Activated CD4-positive, alpha-beta T cell treated with anti-CD3 and anti-CD28 coated beads, Interleukin-2, amount 10 ng/mL, durations not matched to agents 24 days and 14 days (primary cell): ENCODE measurements around the gene ANKRD37. TPM values are rescaled to one million over a fixed set of nuclear protein-coding genes. Genes with fewer than 3 reads are reported as not detected.

ENCODE experiments used
- DNase-seq: peaks from one replicate; pipeline ENCODE4 v3.0.0; 2022
- H3K27ac Mint-ChIP-seq: one replicate; pipeline ENCODE4 v1.8.0; 2022; ENCODE audit warnings: mild to moderate bottlenecking, mixed read lengths
- H3K27me3 Mint-ChIP-seq: one replicate; pipeline ENCODE4 v1.8.0; 2022; ENCODE audit warnings: mixed read lengths
- H3K36me3 Mint-ChIP-seq: one replicate; pipeline ENCODE4 v1.8.0; 2022; ENCODE audit warnings: low read depth, mild to moderate bottlenecking, mixed read lengths
- H3K4me1 Mint-ChIP-seq: one replicate; pipeline ENCODE4 v1.8.0; 2021; ENCODE audit warnings: mixed read lengths
- H3K4me3 Mint-ChIP-seq: one replicate; pipeline ENCODE4 v1.8.0; 2022; ENCODE audit warnings: mild to moderate bottlenecking, moderate library complexity, mixed read lengths
- H3K9me3 Mint-ChIP-seq: one replicate; pipeline ENCODE4 v1.8.0; 2021; ENCODE audit warnings: mixed read lengths
- intact Hi-C: fragments of 100-400 bp; cut with micrococcal nuclease; formaldehyde crosslinking; loops from one replicate; pipeline ENCODE4 v1.15.1; 2023
- total RNA-seq: library from RNA; stranded (reverse); gene quantifications from 2 replicates; pipeline ENCODE4 v1.2.3, GENCODE V29; 2022

ANKRD37 gene
- total RNA-seq, 1 donor from 2014 or later = 16.3 TPM

- Mint-ChIP-seq H3K36me3 (peaks cover 8% of the 10 kb centered on the region), H3K27ac (no peak overlapping the region), H3K4me1 (peaks cover 18% of the 10 kb centered on the region), H3K27me3 (no peaks in the 10 kb centered on the region), H3K9me3 (peaks cover 6% of the 10 kb centered on the region), H3K4me3 (no peak overlapping the region)
- DNase-seq = no peak
- intact Hi-C loops = no loop called here
These were observed 8.7 kb upstream of the ANKRD37 start for GRCh38 chr4:185387957-185388356.

- H3K27ac Mint-ChIP-seq = no peak overlapping the region
- H3K27me3 Mint-ChIP-seq = no peaks in the 10 kb centered on the region
- H3K36me3 Mint-ChIP-seq = peaks cover 4% of the 10 kb centered on the region
- no peaks in the 10 kb centered on the region for H3K9me3 Mint-ChIP-seq
- intact Hi-C loops = loop anchor here (10.0 kb wide), 1 partner anchor 1156 kb away; no protein-coding TSS in a partner anchor
- H3K4me3 Mint-ChIP-seq = no peak overlapping the region
- H3K4me1 Mint-ChIP-seq = peaks cover 15% of the 10 kb centered on the region
- no peak for DNase-seq
These were observed 5.7 kb upstream of the ANKRD37 start for GRCh38 chr4:185390941-185391340.

GRCh38 chr4:185392156-185392555, 4.5 kb upstream of the ANKRD37 start:
- Mint-ChIP-seq H3K27me3 (no peaks in the 10 kb centered on the region), H3K27ac (no peak overlapping the region), H3K4me3 (no peak overlapping the region), H3K4me1 (peaks cover 17% of the 10 kb centered on the region), H3K36me3 (peaks cover 5% of the 10 kb centered on the region), H3K9me3 (no peaks in the 10 kb centered on the region)
- intact Hi-C loops = loop anchor here (10.0 kb wide), 1 partner anchor 1157 kb away; no protein-coding TSS in a partner anchor
- DNase-seq = no peak

- peaks cover 23% of the 10 kb centered on the region for H3K36me3 Mint-ChIP-seq
- H3K4me1 Mint-ChIP-seq = peaks cover 39% of the 10 kb centered on the region
- peak overlapping the region; percentile 87 for H3K4me3 Mint-ChIP-seq
- peak overlapping the region; percentile 69 for H3K27ac Mint-ChIP-seq
- no peaks in the 10 kb centered on the region for H3K27me3 Mint-ChIP-seq
- no peak for DNase-seq
- intact Hi-C loops = loop anchor here (2.0 to 10.0 kb wide), 5 partner anchors 50 to 1160 kb away; partner anchors contain the start of genes ACSL1 and SLC25A4
- no peaks in the 10 kb centered on the region for H3K9me3 Mint-ChIP-seq
These were observed 1.9 kb upstream of the ANKRD37 start for GRCh38 chr4:185394568-185395237.

GRCh38 chr4:185395238-185395955, 1.2 kb upstream of the ANKRD37 start, which contains the start of gene LRP2BP:
LRP2BP (minus strand) TSS chr4:185395924; CDS start chr4:185378186, 17,738 bp downstream.
- peaks cover 44% of the 10 kb centered on the region for H3K4me1 Mint-ChIP-seq
- no peaks in the 10 kb centered on the region for H3K9me3 Mint-ChIP-seq

GRCh38 chr4:185395956-185396723, 501 bp upstream of the ANKRD37 start:
- Mint-ChIP-seq H3K27me3 (no peaks in the 10 kb centered on the region), H3K4me3 (peak overlapping the region; percentile 87), H3K4me1 (peaks cover 48% of the 10 kb centered on the region), H3K9me3 (no peaks in the 10 kb centered on the region), H3K36me3 (peaks cover 31% of the 10 kb centered on the region), H3K27ac (peak overlapping the region; percentile 96)
- intact Hi-C loops = loop anchor here (1.0 to 10.0 kb wide), 9 partner anchors 29 to 1161 kb away; partner anchors contain the start of genes ACSL1, CCDC110, SLC25A4 and SNX25
- peak; percentile 100 for DNase-seq

More at GRCh38 chr4:185395238-185395955, 1.2 kb upstream of the ANKRD37 start, which contains the start of gene LRP2BP:
- intact Hi-C loops = loop anchor here (2.0 to 10.0 kb wide), 5 partner anchors 51 to 1161 kb away; partner anchors contain the start of genes ACSL1 and SLC25A4
- peak within 1 kb of the TSS; percentile 87 for H3K4me3 Mint-ChIP-seq
- no peak for DNase-seq
- H3K36me3 Mint-ChIP-seq = peaks cover 29% of the 10 kb centered on the region
- H3K27me3 Mint-ChIP-seq = no peaks in the 10 kb centered on the region
- H3K27ac Mint-ChIP-seq = peak within 1 kb of the TSS; percentile 96

- no peak for DNase-seq
- peak overlapping the region; percentile 87 for H3K4me3 Mint-ChIP-seq
These were observed 2.0 kb downstream of the ANKRD37 start for GRCh38 chr4:185398618-185399017.

GRCh38 chr4:185399466-185399865, 2.8 kb downstream of the ANKRD37 start:
- Mint-ChIP-seq H3K4me3 (peak overlapping the region; percentile 87), H3K36me3 (peaks cover 50% of the 10 kb centered on the region), H3K4me1 (peaks cover 43% of the 10 kb centered on the region), H3K27me3 (no peaks in the 10 kb centered on the region), H3K9me3 (no peaks in the 10 kb centered on the region), H3K27ac (no peak overlapping the region)
- no peak for DNase-seq
- intact Hi-C loops = loop anchor here (5.0 to 10.0 kb wide), 4 partner anchors 257 to 1165 kb away; partner anchors contain the start of genes ACSL1 and SLC25A4

More at GRCh38 chr4:185398618-185399017, 2.0 kb downstream of the ANKRD37 start:
- intact Hi-C loops = loop anchor here (5.0 to 10.0 kb wide), 4 partner anchors 256 to 1164 kb away; partner anchors contain the start of genes ACSL1 and SLC25A4
- peaks cover 46% of the 10 kb centered on the region for H3K36me3 Mint-ChIP-seq
- H3K27me3 Mint-ChIP-seq = no peaks in the 10 kb centered on the region
- no peaks in the 10 kb centered on the region for H3K9me3 Mint-ChIP-seq
- no peak overlapping the region for H3K27ac Mint-ChIP-seq
- peaks cover 48% of the 10 kb centered on the region for H3K4me1 Mint-ChIP-seq

- peaks cover 24% of the 10 kb centered on the region for H3K4me1 Mint-ChIP-seq
- no peak overlapping the region for H3K4me3 Mint-ChIP-seq
- no peak for DNase-seq
- peaks cover 56% of the 10 kb centered on the region for H3K36me3 Mint-ChIP-seq
- no peak overlapping the region for H3K27ac Mint-ChIP-seq
- intact Hi-C loops = no loop called here
- H3K9me3 Mint-ChIP-seq = no peaks in the 10 kb centered on the region
- H3K27me3 Mint-ChIP-seq = no peaks in the 10 kb centered on the region
These were observed 7.4 kb downstream of the ANKRD37 start for GRCh38 chr4:185404031-185404430.

- Mint-ChIP-seq H3K4me1 (peaks cover 12% of the 10 kb centered on the region), H3K27ac (peak overlapping the region; percentile 41), H3K27me3 (no peaks in the 10 kb centered on the region), H3K36me3 (peaks cover 48% of the 10 kb centered on the region), H3K9me3 (peaks cover 3% of the 10 kb centered on the region), H3K4me3 (no peak overlapping the region)
- intact Hi-C loops = no loop called here
- peak; percentile 42 for DNase-seq
These were observed 8.8 kb downstream of the ANKRD37 start for GRCh38 chr4:185405296-185405999.

GRCh38 chr4:185408432-185408831, 11.8 kb downstream of the ANKRD37 start:
- H3K27ac Mint-ChIP-seq = no peak overlapping the region
- H3K4me1 Mint-ChIP-seq = peaks cover 3% of the 10 kb centered on the region
- DNase-seq = no peak
- H3K36me3 Mint-ChIP-seq = peaks cover 35% of the 10 kb centered on the region
- H3K9me3 Mint-ChIP-seq = peaks cover 3% of the 10 kb centered on the region
- no peaks in the 10 kb centered on the region for H3K27me3 Mint-ChIP-seq
- no peak overlapping the region for H3K4me3 Mint-ChIP-seq
- intact Hi-C loops = no loop called here

GRCh38 chr4:185411849-185412248, 15.2 kb downstream of the ANKRD37 start:
- Mint-ChIP-seq H3K36me3 (peaks cover 30% of the 10 kb centered on the region), H3K4me3 (no peak overlapping the region), H3K27me3 (no peaks in the 10 kb centered on the region), H3K4me1 (no peaks in the 10 kb centered on the region), H3K27ac (no peak overlapping the region), H3K9me3 (peaks cover 3% of the 10 kb centered on the region)
- no peak for DNase-seq
- intact Hi-C loops = no loop called here

- Mint-ChIP-seq H3K27ac (no peak overlapping the region), H3K27me3 (no peaks in the 10 kb centered on the region), H3K9me3 (peaks cover 3% of the 10 kb centered on the region), H3K36me3 (peaks cover 34% of the 10 kb centered on the region), H3K4me3 (no peak overlapping the region), H3K4me1 (no peaks in the 10 kb centered on the region)
- DNase-seq = peak; percentile 48
- intact Hi-C loops = no loop called here
These were observed 15.8 kb downstream of the ANKRD37 start for GRCh38 chr4:185412412-185412811.
